ENCODE data around the gene C9orf153.

- TF ChIP-seq POLR2AphosphoS5 (IDR thresholded peaks at IDR 0.05; ENCODE audit: borderline replicate concordance, low read depth, low read length) (0 out of 2 replicates have a peak, but pooled peaks have one; percentile 23), EZH2 (IDR thresholded peaks at IDR 0.05) (no peak), FOXP2 (optimal IDR thresholded peaks at IDR 0.05; ENCODE audit: control extremely low read depth, extremely low read length, insufficient read depth) (no peak)
These were observed at the start of gene C9orf153 for GRCh38 chr9:86259557-86259956.
